ENCODE data around the gene PLEKHO2. TPM values are rescaled to one million over a fixed set of nuclear protein-coding genes. Genes with fewer than 3 reads are reported as not detected.

The PLEKHO2 gene
- total RNA-seq, 2 donors from 2014 or later, result 7.0 to 9.9 TPM

DNA sequence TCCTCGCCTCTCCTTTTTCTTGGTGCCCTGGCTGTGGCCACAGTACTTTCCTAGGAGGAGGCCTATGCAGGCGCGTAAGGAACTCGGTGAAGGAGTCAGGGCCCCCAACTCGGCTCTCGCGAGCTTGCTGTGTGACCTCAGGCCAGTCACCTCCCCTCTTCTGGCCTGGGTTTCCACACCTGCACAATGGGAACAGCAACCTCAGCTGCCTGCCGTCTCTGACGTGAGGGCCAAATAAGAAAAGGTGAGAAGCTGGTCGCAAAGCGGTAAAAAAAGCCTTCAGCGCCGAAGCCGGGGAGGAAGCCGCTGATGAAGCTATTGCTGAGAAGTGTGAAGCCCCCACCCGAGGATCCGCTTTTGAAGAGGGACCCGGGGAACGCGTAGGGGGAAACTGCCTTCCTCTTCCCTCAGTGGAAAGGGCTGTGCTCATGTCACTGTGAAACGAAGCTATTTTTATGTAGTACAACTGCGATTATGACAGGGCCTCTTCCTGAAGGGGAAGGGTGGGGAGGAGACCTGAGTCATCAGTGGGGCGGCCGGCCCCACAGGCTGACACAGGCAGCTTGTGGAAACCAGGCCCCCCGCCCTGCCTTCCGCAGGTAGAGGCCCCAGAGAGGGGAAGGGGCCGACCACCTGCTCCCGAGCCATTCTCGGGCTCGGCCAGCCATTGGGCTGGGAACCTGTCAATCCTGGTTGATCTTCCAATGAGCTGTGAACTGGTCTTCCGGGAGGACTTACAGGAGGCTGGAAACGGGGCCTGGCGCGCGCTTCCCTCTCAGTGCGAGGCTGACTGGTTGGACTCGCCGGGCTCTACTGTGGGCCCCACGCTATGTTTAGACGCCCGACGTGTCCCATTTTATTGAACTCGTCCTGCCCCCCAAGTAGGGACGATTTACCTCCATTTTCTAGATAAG, 52.0 kb downstream of the PLEKHO2 start:
- TF ChIP-seq POLR2A (IDR thresholded peaks at IDR 0.05), result peak in 2 of 3 donors; percentile 40 to 50
- TF ChIP-seq, protein P1, sequence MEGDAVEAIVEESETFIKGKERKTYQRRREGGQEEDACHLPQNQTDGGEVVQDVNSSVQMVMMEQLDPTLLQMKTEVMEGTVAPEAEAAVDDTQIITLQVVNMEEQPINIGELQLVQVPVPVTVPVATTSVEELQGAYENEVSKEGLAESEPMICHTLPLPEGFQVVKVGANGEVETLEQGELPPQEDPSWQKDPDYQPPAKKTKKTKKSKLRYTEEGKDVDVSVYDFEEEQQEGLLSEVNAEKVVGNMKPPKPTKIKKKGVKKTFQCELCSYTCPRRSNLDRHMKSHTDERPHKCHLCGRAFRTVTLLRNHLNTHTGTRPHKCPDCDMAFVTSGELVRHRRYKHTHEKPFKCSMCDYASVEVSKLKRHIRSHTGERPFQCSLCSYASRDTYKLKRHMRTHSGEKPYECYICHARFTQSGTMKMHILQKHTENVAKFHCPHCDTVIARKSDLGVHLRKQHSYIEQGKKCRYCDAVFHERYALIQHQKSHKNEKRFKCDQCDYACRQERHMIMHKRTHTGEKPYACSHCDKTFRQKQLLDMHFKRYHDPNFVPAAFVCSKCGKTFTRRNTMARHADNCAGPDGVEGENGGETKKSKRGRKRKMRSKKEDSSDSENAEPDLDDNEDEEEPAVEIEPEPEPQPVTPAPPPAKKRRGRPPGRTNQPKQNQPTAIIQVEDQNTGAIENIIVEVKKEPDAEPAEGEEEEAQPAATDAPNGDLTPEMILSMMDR (IDR thresholded peaks at IDR 0.05), result no peak
- DNase-seq (peak; percentile 69 to 90 (median 80)), ATAC-seq (peak; percentile 79)
- H3K9me3 ChIP-seq, result no peaks in the 10 kb centered on the region
- no peak overlapping the region for H3K4me3 ChIP-seq
- peak overlapping the region in 3 of 4 donors; percentile 24 to 73 (median 52) for H3K27ac ChIP-seq
- H3K4me1 ChIP-seq, result peaks cover 4% of the 10 kb centered on the region
- H3K27me3 ChIP-seq, result no peaks in the 10 kb centered on the region
- intact Hi-C loops (cut with DNase I), result no loop called here
- no peaks in the 10 kb centered on the region for H3K36me3 ChIP-seq (replicated peaks in 1 of 2; ENCODE audit: insufficient read depth in 1 of 2, low read depth in 2 of 2)
- 40 to 54% methylated on average over 30 to 41 of the region's 44 CpGs for WGBS, 2 donors

DNA sequence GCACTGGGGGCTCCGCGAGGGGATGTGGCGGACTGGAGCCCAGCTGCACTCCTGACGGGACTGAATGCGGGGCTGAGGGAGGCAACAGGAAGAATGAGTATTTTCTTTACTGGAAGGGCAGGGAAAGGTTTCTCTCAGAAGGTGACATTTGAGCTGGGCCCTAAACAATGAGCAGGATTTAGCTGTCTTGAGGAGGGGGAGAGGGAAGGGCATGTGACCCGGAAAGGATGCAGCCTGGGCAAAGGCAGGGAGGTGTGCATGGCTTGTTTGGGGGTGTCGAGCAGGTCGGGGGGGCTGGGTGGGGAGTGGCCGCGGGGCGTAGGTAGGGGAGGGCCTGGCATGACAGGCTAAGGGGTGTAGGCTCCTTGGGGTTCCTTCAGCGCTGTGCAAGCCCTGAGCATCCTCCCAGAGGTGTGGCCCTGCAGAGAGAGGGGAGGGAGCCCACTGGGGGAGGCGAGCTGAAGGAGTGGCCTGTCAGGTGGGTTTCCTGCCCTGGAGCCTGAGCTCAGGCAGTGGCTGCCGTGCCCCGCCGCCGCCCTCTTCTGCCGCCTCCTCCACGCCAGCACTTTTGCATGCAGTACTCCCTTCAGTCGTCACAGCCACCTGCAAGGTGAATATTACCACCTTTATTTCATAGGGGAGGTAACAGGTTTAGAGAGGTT, 52.8 kb downstream of the PLEKHO2 start:
- TF ChIP-seq, protein P1 (IDR thresholded peaks at IDR 0.05), result no peak
- TF ChIP-seq POLR2A (IDR thresholded peaks at IDR 0.05), result no peak
- ATAC-seq (no peak), DNase-seq (no peak)
- Histone ChIP-seq H3K4me1 (peaks cover 4% of the 10 kb centered on the region), H3K27me3 (no peaks in the 10 kb centered on the region), H3K27ac (peak overlapping the region in 3 of 4 donors; percentile 24 to 73 (median 52)), H3K9me3 (no peaks in the 10 kb centered on the region), H3K4me3 (no peak overlapping the region), H3K36me3 (replicated peaks in 1 of 2; ENCODE audit: insufficient read depth in 1 of 2, low read depth in 2 of 2) (no peaks in the 10 kb centered on the region)
- WGBS, 2 donors, result 44 to 62% methylated on average over 19 to 20 of the region's 20 CpGs
- intact Hi-C loops (cut with DNase I), result no loop called here

DNA sequence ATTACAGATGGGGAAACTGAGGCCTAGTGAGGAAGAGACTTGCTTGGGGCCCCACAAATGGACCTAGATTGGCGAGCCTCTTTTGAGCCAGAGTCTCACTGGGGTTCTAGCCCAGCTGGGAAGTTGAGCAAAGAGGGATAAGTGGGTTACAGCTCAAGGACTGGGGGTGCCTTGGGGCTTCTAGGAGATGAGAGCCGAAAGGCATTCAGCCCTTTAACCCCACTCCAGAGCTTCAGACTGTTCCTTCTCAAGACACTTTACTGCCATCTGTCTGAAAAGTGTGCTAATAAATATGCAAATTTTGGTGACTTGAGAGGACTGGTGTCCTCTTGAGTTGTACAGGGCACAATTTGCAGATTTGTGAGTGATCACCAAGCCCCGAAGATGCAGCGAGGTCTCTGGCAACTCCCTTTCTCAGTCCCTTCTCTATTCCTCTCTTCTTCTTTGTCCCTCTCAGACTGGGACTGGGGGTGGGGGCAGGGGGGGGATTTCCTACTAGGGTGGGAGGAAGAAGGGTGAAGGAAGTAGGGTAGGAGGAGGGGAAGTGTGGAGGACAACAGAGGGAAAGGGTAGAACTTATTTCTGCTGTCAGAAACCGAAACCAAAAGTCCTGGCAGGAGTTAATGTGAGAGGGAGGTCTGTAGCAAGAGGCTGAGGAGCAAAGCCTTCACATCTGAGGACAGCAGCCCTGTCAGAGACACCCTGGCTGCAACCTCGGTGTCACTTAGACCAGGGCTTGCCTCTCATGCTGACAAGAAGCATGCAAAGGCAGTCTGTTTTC, 53.8 kb downstream of the PLEKHO2 start:
- H3K9me3 ChIP-seq, result no peaks in the 10 kb centered on the region
- TF ChIP-seq, protein P1 (IDR thresholded peaks at IDR 0.05), result no peak
- TF ChIP-seq POLR2A (IDR thresholded peaks at IDR 0.05), result no peak
- H3K36me3 ChIP-seq (replicated peaks in 1 of 2; ENCODE audit: insufficient read depth in 1 of 2, low read depth in 2 of 2), result no peaks in the 10 kb centered on the region
- H3K27me3 ChIP-seq, result no peaks in the 10 kb centered on the region
- H3K27ac ChIP-seq, result peak overlapping the region in 3 of 4 donors; percentile 28 to 73 (median 52)
- 63 to 73% methylated on average over 6 of the region's 6 CpGs for WGBS, 2 donors
- peaks cover 4% of the 10 kb centered on the region for H3K4me1 ChIP-seq
- DNase-seq (peak in 1 of 4 donors; percentile 56), ATAC-seq (no peak)
- H3K4me3 ChIP-seq, result no peak overlapping the region
- intact Hi-C loops (cut with DNase I), result no loop called here

DNA sequence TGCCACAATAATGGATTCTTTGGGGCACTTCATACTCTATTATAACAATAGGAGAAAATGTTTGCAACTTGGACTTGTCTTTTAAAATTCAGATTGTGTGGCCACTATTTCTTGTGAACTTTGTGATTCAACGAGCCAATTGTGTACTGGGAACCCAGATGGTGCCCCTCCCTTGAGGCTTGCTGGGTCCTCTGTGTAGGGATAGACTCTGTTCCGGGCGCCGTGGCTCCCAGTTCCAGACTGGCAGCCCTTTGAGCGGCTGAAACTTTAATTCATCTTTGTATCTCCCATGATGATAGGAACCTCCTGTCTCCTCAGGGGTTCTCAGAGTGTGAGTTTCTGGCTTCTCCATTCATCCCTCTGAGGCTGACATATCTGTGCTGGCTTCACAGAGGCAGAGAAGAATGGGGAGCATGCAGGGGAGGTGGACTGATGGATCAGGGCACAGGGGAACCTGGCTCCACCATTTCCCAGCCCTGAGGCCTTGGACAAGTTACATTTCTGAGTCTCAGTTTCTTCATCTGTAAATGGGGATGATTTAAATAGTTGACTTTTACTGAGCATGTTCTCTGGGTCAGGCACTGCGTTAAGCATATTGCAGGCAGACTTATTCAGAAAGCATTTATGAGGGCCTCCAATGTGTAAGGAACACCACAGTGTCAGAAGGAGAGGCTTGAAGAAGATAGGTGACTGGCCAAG, 54.8 kb downstream of the PLEKHO2 start:
- ATAC-seq (no peak), DNase-seq (no peak)
- peaks cover 0 to 6% (median 0%) of the 10 kb centered on the region in 3 donors for H3K9me3 ChIP-seq
- H3K27me3 ChIP-seq, result no peaks in the 10 kb centered on the region
- 82 to 83% methylated on average over 6 of the region's 6 CpGs for WGBS, 2 donors
- H3K27ac ChIP-seq, result peak overlapping the region in 2 of 4 donors; percentile 52 to 73
- intact Hi-C loops (cut with DNase I), result no loop called here
- H3K4me1 ChIP-seq, result peaks cover 4% of the 10 kb centered on the region
- no peak overlapping the region for H3K4me3 ChIP-seq
- H3K36me3 ChIP-seq (replicated peaks in 1 of 2; ENCODE audit: insufficient read depth in 1 of 2, low read depth in 2 of 2), result no peaks in the 10 kb centered on the region
- TF ChIP-seq, protein P1 (IDR thresholded peaks at IDR 0.05), result no peak
- no peak for TF ChIP-seq POLR2A (IDR thresholded peaks at IDR 0.05)
